B cell (primary cell): ENCODE results near the gene ETV6. TPM values are rescaled to one million over a fixed set of nuclear protein-coding genes. Genes with fewer than 3 reads are reported as not detected.

ENCODE experiments used
- ATAC-seq: fragments of 200-7000 bp; cut with Tn5 transposase; one replicate; pipeline ENCODE4 v1.10.0; 2021; ENCODE audit warnings: low read depth, mild to moderate bottlenecking, moderate number of reproducible peaks, moderate library complexity
- CTCF ChIA-PET: fragments of 350-600 bp; sonication (Branson Sonifier 250); formaldehyde crosslinking; loops from one replicate; lab custom pipeline; 2021; ENCODE audit warnings: antibody characterized with exemption, inconsistent platforms; lab: Charles Lee
- POLR2A ChIA-PET: fragments of 350-600 bp; sonication (Branson Sonifier 250); formaldehyde crosslinking; loops from one replicate; lab custom pipeline; 2021; ENCODE audit warnings: antibody characterized with exemption; lab: Charles Lee
- DNase-seq: peaks from one replicate; pipeline ENCODE4 v3.0.0; 2013
- H2AFZ ChIP-seq: 2 replicates; pipeline ENCODE4 v1.6.1; 2012; ENCODE audit warnings: mild to moderate bottlenecking, low read depth, low read length; ENCODE audit not compliant: insufficient read depth, poor library complexity, severe bottlenecking
- H3K27ac ChIP-seq, 2 donors: 1 replicate in 1 of 2; 2 replicates in 1 of 2; pipeline ENCODE4 v1.5.1; 2012 to 2013; ENCODE audit warnings: low read length in 2 of 2, mild to moderate bottlenecking in 2 of 2, moderate library complexity in 1 of 2
- H3K27me3 ChIP-seq, 4 experiments: fragments of 200-600 bp in 1 of 4; sonication (generic) in 1 of 4; replicated peaks in 1 of 4; 1 replicate in 2 of 4; 2 replicates in 2 of 4; pipeline versions ENCODE4 v1.6.1 to v1.7.0; 2013 to 2016; ENCODE audit warnings: low read length in 3 of 4, mild to moderate bottlenecking in 2 of 4, mixed read lengths in 1 of 4, moderate library complexity in 1 of 4; ENCODE audit not compliant: insufficient read depth in 4 of 4, control insufficient read depth in 3 of 4; ENCODE audit errors: control extremely low read depth in 1 of 4
- H3K36me3 ChIP-seq, 2 experiments: replicated peaks in 1 of 2; 1 replicate in 1 of 2; 2 replicates in 1 of 2; pipeline versions ENCODE4 v1.6.1 to v1.7.1; 2013; ENCODE audit warnings: low read length in 1 of 2; ENCODE audit not compliant: insufficient read depth in 2 of 2, control insufficient read depth in 1 of 2; ENCODE audit errors: control extremely low read depth in 1 of 2, extremely low read depth in 1 of 2
- H3K4me1 ChIP-seq, 2 donors: fragments of 200-600 bp in 1 of 2; sonication (generic) in 1 of 2; 1 replicate in 1 of 2; 2 replicates in 1 of 2; pipeline versions ENCODE4 v1.5.1 to v1.6.1; 2013 to 2017; ENCODE audit warnings: low read length in 2 of 2; ENCODE audit not compliant: control insufficient read depth in 2 of 2, insufficient read depth in 2 of 2
- H3K4me2 ChIP-seq: replicated peaks from 2 replicates; pipeline ENCODE3; 2012; ENCODE audit warnings: mild to moderate bottlenecking, low read depth, low read length; ENCODE audit not compliant: poor library complexity, severe bottlenecking
- H3K4me3 ChIP-seq, 5 experiments: fragments of 200-600 bp in 1 of 5; sonication (generic) in 1 of 5; 1 replicate in 3 of 5; 2 replicates in 2 of 5; pipeline versions ENCODE4 v1.5.1 to v1.7.0; 2011 to 2016; ENCODE audit warnings: low read length in 4 of 5, mild to moderate bottlenecking in 4 of 5, low read depth in 2 of 5, control low read depth in 1 of 5, moderate library complexity in 1 of 5; ENCODE audit not compliant: insufficient read depth in 1 of 5; ENCODE audit errors: control extremely low read depth in 1 of 5, extremely low read depth in 1 of 5
- H3K79me2 ChIP-seq: fragments of 200-600 bp; sonication (generic); one replicate; pipeline ENCODE4 v1.6.0; 2016; ENCODE audit warnings: low read length; ENCODE audit not compliant: control insufficient read depth, insufficient read depth
- H3K9ac ChIP-seq: fragments of 200-600 bp; sonication (generic); 2 replicates; pipeline ENCODE4 v1.6.1; 2017; ENCODE audit warnings: mild to moderate bottlenecking, low read length, moderate library complexity
- H3K9me3 ChIP-seq, 3 donors: one replicate each; pipeline versions ENCODE4 v1.6.1 to v1.7.1; 2013; ENCODE audit warnings: low read length in 2 of 3; ENCODE audit not compliant: control insufficient read depth in 2 of 3, insufficient read depth in 1 of 3; ENCODE audit errors: control extremely low read depth in 1 of 3
- H4K20me1 ChIP-seq: 2 replicates; pipeline ENCODE4 v1.6.0; 2012; ENCODE audit warnings: mild to moderate bottlenecking, low read length; ENCODE audit not compliant: insufficient read depth, control insufficient read depth, poor library complexity, severe bottlenecking
- H3K27ac Mint-ChIP-seq: one replicate; pipeline ENCODE4 v1.8.0; 2021; ENCODE audit warnings: mixed read lengths
- H3K27me3 Mint-ChIP-seq: one replicate; pipeline ENCODE4 v1.8.0; 2021; ENCODE audit warnings: mixed read lengths
- H3K4me1 Mint-ChIP-seq: one replicate; pipeline ENCODE4 v1.8.0; 2021; ENCODE audit warnings: mixed read lengths
- H3K4me3 Mint-ChIP-seq: one replicate; pipeline ENCODE4 v1.8.0; 2021; ENCODE audit warnings: mixed read lengths
- H3K9me3 Mint-ChIP-seq: one replicate; pipeline ENCODE4 v1.8.0; 2022; ENCODE audit warnings: mixed read lengths; ENCODE audit not compliant: insufficient read depth
- CTCF ChIP-seq: fragments of 200-600 bp; IDR thresholded peaks from one replicate; pipeline ENCODE4 v1.8.0; 2022; ENCODE audit warnings: antibody characterized with exemption, mild to moderate bottlenecking
- EZH2 ChIP-seq: IDR thresholded peaks from 2 replicates; pipeline ENCODE4 v1.6.1; 2012; ENCODE audit warnings: borderline replicate concordance, low read depth, mild to moderate bottlenecking, moderate library complexity, low read length; ENCODE audit not compliant: insufficient read depth, poor library complexity, severe bottlenecking
- WGBS: methylation state at CpG from one replicate; pipeline ENCODE4 v1.1.5; 2013; ENCODE audit warnings: missing lambda C conversion rate; ENCODE audit not compliant: insufficient coverage; 5-methylcytosine and 5-hydroxymethylcytosine counted together
- intact Hi-C: fragments of 100-400 bp; cut with micrococcal nuclease; formaldehyde crosslinking; loops from one replicate; pipeline ENCODE4 v1.10.0; 2022
- polyA plus RNA-seq: library from polyadenylated mRNA; depleted of rRNA; stranded (reverse); fragments of >200 nt; gene quantifications from 2 replicates; pipeline ENCODE4 v1.2.3, GENCODE V29; 2012
- total RNA-seq, 2 donors: library from RNA; stranded (reverse); fragments of 120-200 nt in 1 of 2; gene quantifications; 1 replicate in 1 of 2; 2 replicates in 1 of 2; pipeline versions ENCODE4 v1.2.3 to v1.2.4, GENCODE V29; 2013 to 2022

Gene ETV6
- total and polyA plus RNA-seq, 2 donors (not counting 1 experiment from before 2014, with no cell fraction given), result 17.4 to 123 TPM

- Histone ChIP-seq H3K27me3 (no peaks in the 10 kb centered on the region), H3K36me3 (peaks cover 16 to 60% of the 10 kb centered on the region in 2 experiments), H3K27ac (no peak overlapping the region), H3K79me2 (peaks cover 20% of the 10 kb centered on the region), H3K4me2 (no peak overlapping the region), H3K4me1 (no peaks in the 10 kb centered on the region), H4K20me1 (peaks cover 12% of the 10 kb centered on the region), H3K9ac (no peak overlapping the region), H3K4me3 (no peak overlapping the region), H3K9me3 (peaks cover 0 to 10% (median 2%) of the 10 kb centered on the region in 3 donors), H2AFZ (no peak overlapping the region)
- ATAC-seq (no peak), DNase-seq (no peak)
- ChIA-PET CTCF (interaction anchor here (1.5 kb wide), 1 partner anchor 12 kb away, joined by 5 read pairs; no protein-coding TSS in a partner anchor), POLR2A (no interaction called here)
- no peak for TF ChIP-seq EZH2
- TF ChIP-seq CTCF, result no peak
- Mint-ChIP-seq H3K27ac (no peak overlapping the region), H3K27me3 (no peaks in the 10 kb centered on the region), H3K9me3 (peaks cover 5% of the 10 kb centered on the region), H3K4me1 (no peaks in the 10 kb centered on the region), H3K4me3 (no peak overlapping the region)
- WGBS, result 100% methylated on average over 4 of the region's 8 CpGs
- intact Hi-C loops, result no loop called here
Observed at GRCh38 chr12:11870041-11870451, 220.6 kb downstream of the ETV6 start.

- POLR2A ChIA-PET, result no interaction called here
- no peaks in the 10 kb centered on the region for H3K4me1 ChIP-seq
- H3K4me2 ChIP-seq, result no peak overlapping the region
- peaks cover 16 to 55% of the 10 kb centered on the region in 2 experiments for H3K36me3 ChIP-seq
- peaks cover 13% of the 10 kb centered on the region for H4K20me1 ChIP-seq
- no peak overlapping the region for H3K4me3 ChIP-seq
- H3K79me2 ChIP-seq, result peaks cover 16% of the 10 kb centered on the region
- 100% methylated on average over 2 of the region's 4 CpGs for WGBS
- Mint-ChIP-seq H3K27me3 (no peaks in the 10 kb centered on the region), H3K9me3 (no peaks in the 10 kb centered on the region), H3K4me1 (peaks cover 13% of the 10 kb centered on the region), H3K27ac (no peak overlapping the region), H3K4me3 (no peak overlapping the region)
- no peak overlapping the region for H2AFZ ChIP-seq
- DNase-seq (no peak), ATAC-seq (no peak)
- H3K27ac ChIP-seq, result no peak overlapping the region
- intact Hi-C loops, result no loop called here
- TF ChIP-seq CTCF (no peak), EZH2 (no peak)
- H3K9me3 ChIP-seq, result no peaks in the 10 kb centered on the region
- no peak overlapping the region for H3K9ac ChIP-seq
- no peaks in the 10 kb centered on the region for H3K27me3 ChIP-seq
- CTCF ChIA-PET, result no interaction called here
Observed at GRCh38 chr12:11872055-11872454, 222.6 kb downstream of the ETV6 start.
